Subcutaneous adipose tissue (tissue), 4 donors: ENCODE results near the gene KLRC2. TPM values are rescaled to one million over a fixed set of nuclear protein-coding genes. Genes with fewer than 3 reads are reported as not detected.
"Not testable (repeated sequence)": the region's sequence is repeated elsewhere in the genome, so short reads cannot be mapped to it uniquely, and the experiment has no call there.

Experiments used
- CTCF ChIP-seq: fragments of 450-650 bp; IDR thresholded peaks from one replicate; pipeline ENCODE4 v1.5.1; 2016; ENCODE audit warnings: low read depth, mild to moderate bottlenecking, control low read depth, antibody characterized with exemption, moderate library complexity
- total RNA-seq, 4 donors: library from RNA; depleted of rRNA; stranded (reverse); fragments of >200 nt; gene quantifications; one replicate each; pipeline ENCODE4 v1.1.0, GENCODE V29; 2016

Gene KLRC2
- under 1 TPM in 1 of 4 donors, not detected in 3; 0.66 TPM for total RNA-seq

GRCh38 chr12:10435816-10436215, at the start of gene KLRC2:
Gene KLRC2, minus strand, starts transcription at chr12:10436010. Its CDS starts 24 bp downstream, at chr12:10435986.
- not testable (repeated sequence) for TF ChIP-seq CTCF

- no peak for TF ChIP-seq CTCF
Observed at GRCh38 chr12:10469701-10470100, 33.9 kb upstream of the KLRC2 start.

GRCh38 chr12:10466311-10466710, 30.5 kb upstream of the KLRC2 start:
- no peak for TF ChIP-seq CTCF

- TF ChIP-seq CTCF: no peak
Observed at GRCh38 chr12:10457760-10458159, 21.9 kb upstream of the KLRC2 start.

GRCh38 chr12:10456856-10457255, 21.0 kb upstream of the KLRC2 start:
- no peak for TF ChIP-seq CTCF

GRCh38 chr12:10455766-10456165, 20.0 kb upstream of the KLRC2 start:
- TF ChIP-seq CTCF: no peak

- TF ChIP-seq CTCF: no peak
Observed at GRCh38 chr12:10454531-10454930, 18.7 kb upstream of the KLRC2 start.

- TF ChIP-seq CTCF: no peak
Observed at GRCh38 chr12:10453156-10453555, 17.3 kb upstream of the KLRC2 start, which contains the start of gene KLRC1. Gene KLRC1, minus strand, starts transcription at chr12:10453377. Its CDS starts 2,221 bp downstream, at chr12:10451156.
